ENCODE measurements around the gene PSMD9.
"Not testable (repeated sequence)": the region's sequence is repeated elsewhere in the genome, so short reads cannot be mapped to it uniquely, and the experiment has no call there.

PSMD9 gene

GRCh38 chr12:121926874-121927706 is 38.5 kb downstream of the PSMD9 start:
- DNase-seq, result no peak

- no peak for DNase-seq
These were observed 39.2 kb downstream of the PSMD9 start for GRCh38 chr12:121927813-121928212.

- DNase-seq, result not testable (repeated sequence)
These were observed 41.0 kb downstream of the PSMD9 start for GRCh38 chr12:121929545-121929944.

GRCh38 chr12:121930862-121931261 is 42.3 kb downstream of the PSMD9 start:
- no peak for DNase-seq

GRCh38 chr12:121932176-121932536 is 43.6 kb downstream of the PSMD9 start:
- DNase-seq, result no peak

GRCh38 chr12:121932914-121933521 is 44.4 kb downstream of the PSMD9 start:
- no peak for DNase-seq

- no peak for DNase-seq
These were observed 45.1 kb downstream of the PSMD9 start for GRCh38 chr12:121933522-121934308.

GRCh38 chr12:121934309-121934664 is 45.7 kb downstream of the PSMD9 start:
- no peak for DNase-seq

- DNase-seq, result no peak
These were observed 49.1 kb downstream of the PSMD9 start for GRCh38 chr12:121937654-121938053.

- DNase-seq, result no peak
These were observed 50.6 kb downstream of the PSMD9 start for GRCh38 chr12:121939186-121939585.

GRCh38 chr12:121939992-121940766 is 51.6 kb downstream of the PSMD9 start:
- DNase-seq, result no peak

- DNase-seq, result no peak
These were observed 53.6 kb downstream of the PSMD9 start for GRCh38 chr12:121942145-121942718.

GRCh38 chr12:121943926-121944325 is 55.3 kb downstream of the PSMD9 start:
- no peak for DNase-seq

GRCh38 chr12:121946313-121947025 is 57.9 kb downstream of the PSMD9 start:
- no peak for DNase-seq

- no peak for DNase-seq
These were observed 59.4 kb downstream of the PSMD9 start for GRCh38 chr12:121947981-121948380.

- no peak for DNase-seq
These were observed 61.2 kb downstream of the PSMD9 start for GRCh38 chr12:121949648-121950397.

GRCh38 chr12:121953117-121953692 is 64.6 kb downstream of the PSMD9 start:
- no peak for DNase-seq

GRCh38 chr12:121953695-121954094 is 65.1 kb downstream of the PSMD9 start:
- DNase-seq, result no peak

- DNase-seq, result no peak
These were observed 67.0 kb downstream of the PSMD9 start for GRCh38 chr12:121955258-121956237.
